ENCODE results near the gene DIS3L.

DNA sequence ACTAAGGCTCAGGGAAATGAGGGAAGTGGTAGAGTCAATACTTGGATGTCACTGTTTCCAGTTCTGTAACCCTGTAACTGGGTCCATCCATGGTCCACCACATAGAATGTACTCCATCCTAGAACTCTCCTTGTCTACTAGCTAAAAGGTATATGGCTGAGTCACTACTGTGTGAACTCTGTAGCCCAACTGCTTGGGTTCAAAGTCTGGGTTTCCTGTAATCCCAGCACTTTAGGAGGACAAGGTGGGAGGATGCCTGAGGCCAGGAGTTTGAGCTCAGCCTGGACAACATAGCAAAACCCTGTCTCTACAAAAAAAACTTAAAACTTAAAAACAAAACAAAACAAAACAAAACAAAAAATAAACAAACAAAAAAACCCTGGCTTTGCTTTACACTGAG lies 5.3 kb upstream of the DIS3L start:
- TF ChIP-seq, protein P1, sequence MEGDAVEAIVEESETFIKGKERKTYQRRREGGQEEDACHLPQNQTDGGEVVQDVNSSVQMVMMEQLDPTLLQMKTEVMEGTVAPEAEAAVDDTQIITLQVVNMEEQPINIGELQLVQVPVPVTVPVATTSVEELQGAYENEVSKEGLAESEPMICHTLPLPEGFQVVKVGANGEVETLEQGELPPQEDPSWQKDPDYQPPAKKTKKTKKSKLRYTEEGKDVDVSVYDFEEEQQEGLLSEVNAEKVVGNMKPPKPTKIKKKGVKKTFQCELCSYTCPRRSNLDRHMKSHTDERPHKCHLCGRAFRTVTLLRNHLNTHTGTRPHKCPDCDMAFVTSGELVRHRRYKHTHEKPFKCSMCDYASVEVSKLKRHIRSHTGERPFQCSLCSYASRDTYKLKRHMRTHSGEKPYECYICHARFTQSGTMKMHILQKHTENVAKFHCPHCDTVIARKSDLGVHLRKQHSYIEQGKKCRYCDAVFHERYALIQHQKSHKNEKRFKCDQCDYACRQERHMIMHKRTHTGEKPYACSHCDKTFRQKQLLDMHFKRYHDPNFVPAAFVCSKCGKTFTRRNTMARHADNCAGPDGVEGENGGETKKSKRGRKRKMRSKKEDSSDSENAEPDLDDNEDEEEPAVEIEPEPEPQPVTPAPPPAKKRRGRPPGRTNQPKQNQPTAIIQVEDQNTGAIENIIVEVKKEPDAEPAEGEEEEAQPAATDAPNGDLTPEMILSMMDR (IDR thresholded peaks at IDR 0.05), result no peak
- no peak for TF ChIP-seq POLR2A (IDR thresholded peaks at IDR 0.05)
